NT2/D1 (cell line): ENCODE results near the gene CLSTN2.

Experiments used
- SUZ12 ChIP-seq: IDR thresholded peaks from 2 replicates; pipeline ENCODE4 v1.6.1; 2011; ENCODE audit not compliant: insufficient read length, insufficient read depth; ENCODE audit errors: extremely low read depth
- YY1 ChIP-seq: IDR thresholded peaks from 2 replicates; pipeline ENCODE4 v1.6.1; 2011; ENCODE audit not compliant: insufficient read length, insufficient read depth

- no peak for TF ChIP-seq YY1
- no peak for TF ChIP-seq SUZ12
These were observed 594.1 kb downstream of the CLSTN2 start for GRCh38 chr3:140529096-140529495.
